Caco-2 (cell line): Measurements from ENCODE around the gene KLF5. TPM values are rescaled to one million over a fixed set of nuclear protein-coding genes. Genes with fewer than 3 reads are reported as not detected.
A peak's percentile ranks its signal among the peaks of the same experiment; 100 is the strongest.

Experiments
- BruUV-seq: library from RNA; stranded (reverse); fragments of 400-500 nt; replicated peaks from 2 replicates; lab custom pipeline; 2021; lab: Mats Ljungman, UMichigan
- CTCF ChIA-PET: fragments of 300-600 bp; sonication (Branson Sonifier 250); formaldehyde crosslinking; loops from one replicate; lab custom pipeline; 2022; ENCODE audit warnings: antibody characterized with exemption; lab: Charles Lee
- POLR2A ChIA-PET: fragments of 300-600 bp; sonication (Branson Sonifier 250); formaldehyde crosslinking; loops from one replicate; lab custom pipeline; 2022; ENCODE audit warnings: antibody characterized with exemption; lab: Charles Lee
- DNase-seq, 2 experiments: peaks; one replicate each; pipeline versions ENCODE4 v3.0.0 to v3.0.0-alpha.2; 2020 to 2022
- H3K27me3 ChIP-seq: replicated peaks from 2 replicates; pipeline ENCODE4 v1.6.0; 2011; ENCODE audit warnings: low read length; ENCODE audit not compliant: control insufficient read depth, insufficient read depth
- H3K36me3 ChIP-seq: 2 replicates; pipeline ENCODE4 v1.5.1; 2011; ENCODE audit warnings: low read length; ENCODE audit not compliant: control insufficient read depth, insufficient read depth
- H3K4me1 ChIP-seq: fragments of 250-450 bp; sonication (Bioruptor Pico); 2 replicates; pipeline ENCODE4 v1.5.1; 2020; ENCODE audit warnings: mild to moderate bottlenecking
- H3K4me3 ChIP-seq: 2 replicates; pipeline ENCODE4 v1.5.1; 2011; ENCODE audit warnings: low read depth, mild to moderate bottlenecking, control low read depth, low read length
- H3K9me3 ChIP-seq: fragments of 250-450 bp; sonication (Bioruptor Pico); 2 replicates; pipeline ENCODE4 v1.5.1; 2020; ENCODE audit warnings: mild to moderate bottlenecking, moderate library complexity
- H3K27ac Mint-ChIP-seq: one replicate; pipeline ENCODE4 v1.8.0; 2022; ENCODE audit warnings: mixed read lengths; ENCODE audit not compliant: unreplicated experiment
- H3K27me3 Mint-ChIP-seq: one replicate; pipeline ENCODE4 v1.8.0; 2022; ENCODE audit warnings: mixed read lengths; ENCODE audit not compliant: insufficient read depth, unreplicated experiment
- H3K36me3 Mint-ChIP-seq: one replicate; pipeline ENCODE4 v1.8.0; 2022; ENCODE audit warnings: mild to moderate bottlenecking, mixed read lengths; ENCODE audit not compliant: insufficient read depth, unreplicated experiment
- H3K4me1 Mint-ChIP-seq: one replicate; pipeline ENCODE4 v1.8.0; 2022; ENCODE audit warnings: low read depth, mixed read lengths; ENCODE audit not compliant: unreplicated experiment
- H3K4me3 Mint-ChIP-seq: one replicate; pipeline ENCODE4 v1.8.0; 2022; ENCODE audit warnings: mild to moderate bottlenecking, moderate library complexity, mixed read lengths; ENCODE audit not compliant: unreplicated experiment
- H3K9me3 Mint-ChIP-seq: one replicate; pipeline ENCODE4 v1.8.0; 2022; ENCODE audit warnings: mixed read lengths; ENCODE audit not compliant: unreplicated experiment
- intact Hi-C: fragments of 100-400 bp; cut with micrococcal nuclease; formaldehyde crosslinking; loops from one replicate; pipeline ENCODE4 v1.10.0; 2022; ENCODE audit not compliant: unreplicated experiment
- total RNA-seq: library from RNA; stranded (reverse); gene quantifications from 2 replicates; pipeline ENCODE4 v1.2.3, GENCODE V29; 2022
- TF ChIP-seq, protein P1 (sequence below), 2 experiments: fragments of 200-600 bp in 1 of 2; IDR thresholded peaks; 1 replicate in 1 of 2; 2 replicates in 1 of 2; pipeline versions ENCODE4 v1.5.1 to v1.8.0; 2011 to 2022; ENCODE audit warnings: antibody characterized with exemption in 1 of 2, control low read depth in 1 of 2, inconsistent platforms in 1 of 2, low read depth in 1 of 2, low read length in 1 of 2, mild to moderate bottlenecking in 1 of 2, moderate library complexity in 1 of 2; ENCODE audit not compliant: insufficient read depth in 1 of 2, severe bottlenecking in 1 of 2, unreplicated experiment in 1 of 2

KLF5 gene
- total RNA-seq, 1 experiment from 2014 or later, result 80.1 TPM

DNA sequence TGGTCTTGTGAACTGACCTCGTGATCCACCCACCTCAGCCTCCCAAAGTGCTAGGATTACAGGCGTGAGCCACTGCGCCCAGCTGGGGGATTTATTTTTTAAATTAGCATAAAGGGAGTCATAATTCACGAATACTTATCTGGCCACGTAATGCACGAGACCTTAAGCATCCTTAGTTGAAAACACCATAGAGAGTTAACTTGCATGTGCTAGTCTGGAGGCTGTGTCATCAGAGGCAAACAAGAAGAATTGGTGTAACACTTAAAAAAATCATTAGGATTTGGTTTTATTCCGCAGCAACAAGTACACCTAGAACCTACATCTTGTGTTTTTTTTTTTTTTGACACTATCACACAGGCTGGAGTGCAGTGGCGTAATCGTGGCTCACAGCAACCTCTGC, 19.1 kb downstream of the KLF5 start:
- POLR2A ChIA-PET, result no interaction called here
- no peaks in the 10 kb centered on the region for H3K27me3 Mint-ChIP-seq
- H3K4me3 Mint-ChIP-seq, result no peak overlapping the region
- H3K36me3 Mint-ChIP-seq, result peaks cover 61% of the 10 kb centered on the region
- TF ChIP-seq, protein P1, sequence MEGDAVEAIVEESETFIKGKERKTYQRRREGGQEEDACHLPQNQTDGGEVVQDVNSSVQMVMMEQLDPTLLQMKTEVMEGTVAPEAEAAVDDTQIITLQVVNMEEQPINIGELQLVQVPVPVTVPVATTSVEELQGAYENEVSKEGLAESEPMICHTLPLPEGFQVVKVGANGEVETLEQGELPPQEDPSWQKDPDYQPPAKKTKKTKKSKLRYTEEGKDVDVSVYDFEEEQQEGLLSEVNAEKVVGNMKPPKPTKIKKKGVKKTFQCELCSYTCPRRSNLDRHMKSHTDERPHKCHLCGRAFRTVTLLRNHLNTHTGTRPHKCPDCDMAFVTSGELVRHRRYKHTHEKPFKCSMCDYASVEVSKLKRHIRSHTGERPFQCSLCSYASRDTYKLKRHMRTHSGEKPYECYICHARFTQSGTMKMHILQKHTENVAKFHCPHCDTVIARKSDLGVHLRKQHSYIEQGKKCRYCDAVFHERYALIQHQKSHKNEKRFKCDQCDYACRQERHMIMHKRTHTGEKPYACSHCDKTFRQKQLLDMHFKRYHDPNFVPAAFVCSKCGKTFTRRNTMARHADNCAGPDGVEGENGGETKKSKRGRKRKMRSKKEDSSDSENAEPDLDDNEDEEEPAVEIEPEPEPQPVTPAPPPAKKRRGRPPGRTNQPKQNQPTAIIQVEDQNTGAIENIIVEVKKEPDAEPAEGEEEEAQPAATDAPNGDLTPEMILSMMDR (IDR thresholded peaks at IDR 0.05; ENCODE audit: insufficient read depth in 1 of 2, low read depth in 1 of 2, low read length in 1 of 2, severe bottlenecking in 1 of 2, unreplicated experiment in 1 of 2), result no peak
- no TSS peak for BruUV-seq
- Histone ChIP-seq H3K36me3 (peaks cover 3% of the 10 kb centered on the region), H3K4me3 (no peak overlapping the region), H3K27me3 (no peaks in the 10 kb centered on the region), H3K4me1 (peaks cover 54% of the 10 kb centered on the region), H3K9me3 (no peaks in the 10 kb centered on the region)
- H3K9me3 Mint-ChIP-seq, result no peaks in the 10 kb centered on the region
- H3K4me1 Mint-ChIP-seq, result peaks cover 40% of the 10 kb centered on the region
- intact Hi-C loops, result loop anchor here (10.0 kb wide), 1 partner anchor 467 kb away; no protein-coding TSS in a partner anchor
- CTCF ChIA-PET, result no interaction called here
- peak overlapping the region; percentile 17 for H3K27ac Mint-ChIP-seq
- DNase-seq, result no peak

DNA sequence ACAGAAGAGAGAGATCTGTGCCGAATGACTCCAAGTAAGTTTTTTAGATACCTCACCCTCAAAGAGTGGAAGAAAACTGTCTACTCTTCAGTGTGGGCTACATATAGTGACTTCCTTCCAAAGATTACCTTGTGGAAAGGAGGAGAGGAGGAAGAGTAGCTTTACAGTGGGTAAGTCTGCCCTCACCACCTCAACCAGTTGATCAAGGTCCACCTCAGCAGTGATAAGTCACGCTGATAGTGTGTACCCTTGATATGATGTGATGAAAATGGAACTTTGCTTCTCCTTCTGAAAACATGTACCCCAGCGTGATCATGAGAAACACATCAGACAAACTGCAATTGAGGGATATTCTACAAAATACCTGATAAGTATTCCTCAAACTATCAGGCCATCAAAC, 20.6 kb downstream of the KLF5 start:
- H3K4me1 ChIP-seq, result peaks cover 39% of the 10 kb centered on the region
- Mint-ChIP-seq H3K27me3 (no peaks in the 10 kb centered on the region), H3K27ac (no peak overlapping the region), H3K4me1 (peaks cover 27% of the 10 kb centered on the region), H3K4me3 (no peak overlapping the region), H3K36me3 (peaks cover 47% of the 10 kb centered on the region), H3K9me3 (no peaks in the 10 kb centered on the region)
- ChIA-PET POLR2A (no interaction called here), CTCF (no interaction called here)
- H3K4me3 ChIP-seq, result no peak overlapping the region
- no peaks in the 10 kb centered on the region for H3K9me3 ChIP-seq
- H3K36me3 ChIP-seq, result peaks cover 3% of the 10 kb centered on the region
- BruUV-seq, result no TSS peak
- intact Hi-C loops, result loop anchor here (10.0 kb wide), 1 partner anchor 465 kb away; no protein-coding TSS in a partner anchor
- TF ChIP-seq, protein P1 (IDR thresholded peaks at IDR 0.05; ENCODE audit: insufficient read depth in 1 of 2, low read depth in 1 of 2, low read length in 1 of 2, severe bottlenecking in 1 of 2, unreplicated experiment in 1 of 2), result no peak
- DNase-seq, result no peak
- no peaks in the 10 kb centered on the region for H3K27me3 ChIP-seq

DNA sequence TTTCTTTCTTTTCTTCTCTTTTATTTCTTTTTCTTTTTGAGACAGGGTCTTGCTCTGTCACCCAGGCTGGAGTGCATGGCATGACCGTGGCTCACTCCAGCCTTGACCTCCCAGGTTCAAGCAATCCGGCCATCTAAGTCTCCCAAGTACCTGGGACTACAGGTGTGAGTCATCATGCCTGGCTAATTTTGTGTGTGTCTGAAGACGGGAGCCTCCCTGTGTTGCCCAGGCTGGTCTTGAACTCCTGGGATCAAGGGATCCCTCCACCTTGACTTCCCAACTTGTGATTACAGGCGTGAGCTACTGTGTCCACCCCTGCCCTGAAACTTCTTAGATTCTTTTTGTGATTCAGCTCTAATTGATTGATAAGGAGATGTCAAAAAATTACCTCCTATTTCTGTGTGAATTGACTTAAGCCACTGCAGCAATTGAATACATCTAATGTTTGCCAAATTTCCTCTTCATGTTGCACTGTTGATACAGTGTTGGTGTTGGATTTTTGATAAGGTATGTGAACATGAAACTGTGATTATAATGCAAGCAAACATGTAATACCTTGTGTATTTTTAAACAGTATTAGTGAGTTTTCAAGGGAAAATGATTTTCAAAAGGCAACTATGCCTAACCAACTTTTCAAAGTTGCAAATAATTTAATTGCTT, 22.6 kb downstream of the KLF5 start:
- Mint-ChIP-seq H3K27ac (no peak overlapping the region), H3K9me3 (no peaks in the 10 kb centered on the region), H3K27me3 (no peaks in the 10 kb centered on the region), H3K4me1 (peaks cover 15% of the 10 kb centered on the region), H3K36me3 (peaks cover 27% of the 10 kb centered on the region), H3K4me3 (no peak overlapping the region)
- Histone ChIP-seq H3K4me1 (peaks cover 25% of the 10 kb centered on the region), H3K9me3 (no peaks in the 10 kb centered on the region), H3K36me3 (0 out of 2 replicates have a peak, but pooled peaks cover 1% of the 10 kb centered on the region), H3K4me3 (no peak overlapping the region), H3K27me3 (no peaks in the 10 kb centered on the region)
- no TSS peak for BruUV-seq
- ChIA-PET CTCF (no interaction called here), POLR2A (no interaction called here)
- TF ChIP-seq, protein P1 (IDR thresholded peaks at IDR 0.05; ENCODE audit: insufficient read depth in 1 of 2, low read depth in 1 of 2, low read length in 1 of 2, severe bottlenecking in 1 of 2, unreplicated experiment in 1 of 2), result no peak
- DNase-seq, result no peak
- intact Hi-C loops, result no loop called here
